GM21381 (cell line): ENCODE measurements around the gene NAA40.
"Not testable (repeated sequence)": the region's sequence is repeated elsewhere in the genome, so short reads cannot be mapped to it uniquely, and the experiment has no call there.

ENCODE experiments used
- ATAC-seq: cut with Tn5 transposase; IDR thresholded peaks from one replicate; pipeline ENCODE4 v1.9.1; 2021; ENCODE audit warnings: mild to moderate bottlenecking, moderate library complexity; ENCODE audit not compliant: unreplicated experiment

Gene NAA40

DNA sequence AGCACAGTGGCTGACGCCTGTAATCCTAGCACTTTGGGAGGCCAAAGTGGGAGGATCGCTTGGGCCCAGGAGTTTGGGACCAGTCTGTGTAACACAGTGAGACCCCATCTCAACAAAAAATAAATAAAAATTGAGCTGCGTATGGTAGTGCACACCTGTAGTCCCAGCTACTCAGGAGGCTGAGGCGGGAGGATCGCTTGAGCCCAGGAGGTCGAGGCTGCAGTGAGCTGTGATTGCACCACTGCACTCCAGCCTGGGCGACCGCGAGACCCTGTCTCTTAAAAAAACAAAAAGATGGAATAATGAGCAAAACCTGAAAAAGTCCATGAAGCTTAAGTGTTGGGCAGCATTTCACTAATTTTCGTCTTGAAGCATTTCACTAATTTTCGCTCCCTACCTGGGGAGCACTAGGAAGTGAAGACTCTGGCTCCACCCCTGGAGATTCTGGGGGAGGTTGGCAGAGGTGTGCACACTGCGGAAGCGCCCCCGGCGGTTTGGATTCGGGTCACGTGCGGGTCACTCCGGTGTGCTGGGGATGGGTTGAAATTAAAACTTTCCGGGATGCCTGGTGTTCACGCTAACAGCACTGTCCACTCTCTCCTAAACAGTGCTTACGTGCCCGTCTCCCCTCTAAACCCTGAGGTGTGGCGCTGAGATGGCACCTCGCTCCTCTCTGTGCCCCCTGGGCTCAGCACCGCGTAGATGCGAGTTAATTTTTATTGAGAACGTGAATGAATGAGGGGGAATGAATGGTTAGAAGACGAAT, 906 bp upstream of the NAA40 start:
- peak; percentile 5 for ATAC-seq

DNA sequence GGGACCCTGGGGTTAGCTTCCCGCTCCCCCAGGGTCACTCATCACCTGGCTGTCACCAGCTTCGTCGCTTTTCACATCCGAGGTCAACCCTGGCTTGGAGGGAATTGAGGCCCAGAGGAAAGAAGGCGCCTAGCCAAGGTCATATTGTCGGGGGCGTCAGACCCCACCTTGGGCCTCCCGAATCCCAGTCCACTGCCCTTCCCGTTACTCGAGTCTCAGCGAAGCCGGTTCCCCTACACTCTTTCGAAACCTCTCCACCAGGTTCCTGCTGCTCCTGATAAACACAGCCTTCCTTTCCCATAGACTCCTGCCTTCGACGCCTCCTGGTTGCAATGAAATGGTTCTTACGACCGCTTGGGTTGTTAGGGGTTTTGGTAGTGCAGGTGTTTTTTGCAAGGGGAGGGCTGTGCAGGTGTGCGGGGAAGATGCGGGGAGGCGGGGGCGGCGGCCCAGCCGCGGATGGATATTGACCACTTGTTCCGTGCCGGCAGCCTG, 642 bp downstream of the NAA40 start:
- ATAC-seq, result no peak

DNA sequence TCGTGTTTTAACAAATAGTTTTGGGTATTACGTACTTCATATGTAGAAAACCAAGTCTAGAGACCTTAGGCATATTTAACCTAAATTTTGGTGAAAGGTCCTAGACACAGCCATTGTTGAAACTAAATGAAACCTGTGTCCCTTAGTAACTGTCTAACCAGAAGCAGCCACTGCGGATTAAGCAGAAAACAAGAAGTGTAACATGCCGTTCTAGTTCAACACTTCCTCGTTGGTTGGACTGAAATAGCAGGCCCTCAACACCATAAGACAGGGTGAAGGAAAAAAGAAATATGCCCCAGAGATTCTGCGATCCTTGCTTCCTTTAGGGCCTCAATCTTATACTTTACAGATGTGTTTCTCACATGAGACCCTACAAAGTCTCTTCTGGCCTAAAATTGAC, 2.0 kb downstream of the NAA40 start:
- no peak for ATAC-seq

DNA sequence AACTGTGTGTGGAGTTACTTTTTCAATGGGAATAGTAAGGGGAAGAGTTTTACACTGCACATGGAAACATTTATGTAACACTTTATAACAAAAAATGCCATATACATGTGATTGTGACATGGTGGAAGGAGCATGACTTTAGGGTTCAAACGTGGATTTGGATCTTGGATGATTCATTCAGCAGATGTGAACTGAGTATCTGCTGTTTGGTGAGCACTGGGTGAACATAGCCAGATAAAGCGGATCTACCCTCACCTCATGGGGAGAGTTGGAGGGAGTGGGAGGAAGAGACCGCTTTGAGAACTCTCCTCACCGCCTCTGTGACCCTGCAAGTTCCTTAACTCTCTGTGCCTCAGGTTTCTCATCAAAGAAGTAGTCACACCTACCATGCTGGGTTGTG, 3.1 kb downstream of the NAA40 start:
- no peak for ATAC-seq

DNA sequence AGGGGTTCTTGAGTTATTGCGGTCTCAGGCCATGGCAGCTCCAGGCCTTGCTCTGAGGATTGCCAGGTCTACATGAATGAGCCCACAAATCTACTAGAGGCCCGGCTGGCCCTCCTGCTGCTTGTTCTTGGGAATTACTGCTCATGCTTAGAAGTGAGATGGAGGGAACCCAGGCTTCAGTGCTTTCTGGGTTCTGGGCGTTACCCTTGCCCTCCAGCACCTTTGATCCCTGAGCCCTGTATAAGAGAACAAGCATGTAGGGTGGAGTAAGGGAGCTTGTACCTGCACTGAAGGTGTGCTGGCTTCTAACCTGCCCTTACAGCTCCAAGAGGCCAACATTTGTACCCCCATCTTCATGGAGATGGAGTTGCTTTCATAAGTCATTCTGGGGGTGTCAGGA, 4.0 kb downstream of the NAA40 start:
- no peak for ATAC-seq

DNA sequence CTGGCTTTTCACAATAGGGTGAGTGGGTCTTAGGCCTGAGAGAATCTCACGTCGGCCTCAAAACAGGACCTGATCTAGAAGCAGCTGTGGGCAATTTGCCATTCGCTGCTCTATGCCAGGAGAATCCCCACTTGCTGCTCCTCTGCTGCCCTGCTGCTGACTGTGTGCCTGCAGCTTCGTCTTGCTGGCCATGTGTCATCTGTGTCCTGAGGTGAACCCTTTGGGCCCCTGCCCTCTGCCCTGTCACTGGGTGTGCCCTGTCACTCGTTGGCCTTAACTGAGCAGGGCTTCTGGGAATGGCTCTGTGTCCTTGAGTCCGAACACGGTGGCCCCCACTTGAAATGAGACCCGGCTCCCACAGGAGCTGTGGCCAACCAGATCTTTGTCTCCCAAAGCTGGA, 6.2 kb downstream of the NAA40 start:
- no peak for ATAC-seq

DNA sequence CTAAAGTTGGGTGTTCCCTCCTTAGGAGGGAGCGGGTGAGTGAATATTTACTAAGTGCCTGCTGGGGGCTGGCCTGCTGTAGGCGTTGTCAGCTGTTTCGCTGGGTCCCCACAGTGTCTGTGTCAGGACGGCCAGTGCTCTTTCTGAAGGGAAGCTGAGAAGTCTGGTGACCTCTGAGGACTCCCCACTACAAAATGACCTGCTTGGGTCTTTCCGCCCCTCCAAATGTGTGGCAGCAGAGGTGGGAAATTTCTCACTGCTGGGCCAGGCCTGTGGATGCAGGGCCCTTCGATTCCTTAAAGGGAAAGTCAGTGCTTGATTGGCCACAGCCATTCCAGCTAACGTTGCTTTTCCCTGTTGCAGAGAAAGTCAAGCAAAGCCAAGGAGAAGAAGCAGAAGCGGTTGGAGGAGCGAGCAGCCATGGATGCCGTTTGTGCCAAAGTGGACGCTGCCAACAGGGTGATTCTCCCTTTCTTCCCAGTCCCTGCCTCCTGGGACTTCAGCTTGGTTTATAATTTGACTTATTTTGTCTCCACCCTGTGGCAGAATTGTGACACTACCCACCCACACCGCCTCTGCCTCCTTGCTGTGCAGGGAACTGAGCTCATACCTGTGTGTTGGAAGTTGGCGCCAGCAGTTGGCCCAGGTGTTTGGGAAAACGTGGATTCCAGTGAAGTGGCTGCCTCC, 6.8 kb downstream of the NAA40 start:
- ATAC-seq, result no peak

DNA sequence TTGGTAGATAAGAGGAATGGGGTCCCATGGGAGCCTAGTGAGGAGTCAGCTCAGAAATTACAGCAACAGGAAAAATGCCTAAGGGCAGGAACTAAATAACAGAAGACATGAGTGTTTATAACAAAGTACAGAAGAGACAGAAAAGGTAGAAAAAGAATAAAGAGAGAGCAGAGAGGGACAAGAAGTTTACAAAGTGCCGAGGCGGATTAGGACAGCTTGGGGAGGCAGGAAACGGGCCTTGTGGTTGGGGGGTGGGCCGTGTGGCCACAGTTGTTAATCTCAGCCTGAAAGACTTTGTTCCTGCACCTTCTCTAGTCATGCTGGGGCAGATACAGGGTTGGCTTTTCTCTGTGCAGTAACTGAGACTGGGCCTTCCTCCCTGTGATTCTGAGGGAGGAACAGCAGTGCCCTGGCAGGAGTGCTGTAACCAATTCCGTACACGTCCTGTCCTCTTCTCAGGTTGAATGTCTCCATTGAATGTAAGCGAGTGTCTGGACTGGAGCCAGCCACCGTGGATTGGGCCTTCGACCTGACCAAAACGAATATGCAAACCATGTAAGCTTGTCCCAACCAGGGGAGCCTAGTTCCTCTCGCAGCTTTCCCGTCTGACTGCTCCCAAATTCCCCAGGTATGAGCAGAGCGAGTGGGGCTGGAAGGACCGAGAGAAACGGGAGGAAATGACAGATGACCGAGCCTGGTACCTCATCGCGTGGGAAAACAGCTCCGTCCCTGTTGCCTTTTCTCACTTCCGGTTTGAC, 13.2 kb downstream of the NAA40 start:
- ATAC-seq, result no peak

DNA sequence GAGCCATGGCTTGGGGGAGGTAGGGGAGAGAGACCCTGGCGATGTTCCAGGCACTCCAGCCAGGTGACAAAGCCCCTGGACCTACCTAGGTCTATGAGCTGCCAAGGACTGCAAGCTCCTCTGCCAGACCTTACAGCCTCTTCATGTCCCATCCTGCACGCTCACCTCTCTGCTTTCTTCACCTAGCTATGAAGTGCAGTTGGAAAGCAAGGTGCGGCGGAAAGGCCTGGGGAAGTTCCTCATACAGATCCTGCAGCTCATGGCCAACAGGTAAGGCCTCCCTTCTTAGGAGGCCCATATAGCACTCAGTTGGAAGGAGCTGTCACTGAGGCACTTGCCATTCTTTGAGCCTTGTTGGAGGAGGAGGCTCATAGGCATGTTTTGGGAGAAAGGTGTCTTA, 13.8 kb downstream of the NAA40 start:
- ATAC-seq, result no peak

DNA sequence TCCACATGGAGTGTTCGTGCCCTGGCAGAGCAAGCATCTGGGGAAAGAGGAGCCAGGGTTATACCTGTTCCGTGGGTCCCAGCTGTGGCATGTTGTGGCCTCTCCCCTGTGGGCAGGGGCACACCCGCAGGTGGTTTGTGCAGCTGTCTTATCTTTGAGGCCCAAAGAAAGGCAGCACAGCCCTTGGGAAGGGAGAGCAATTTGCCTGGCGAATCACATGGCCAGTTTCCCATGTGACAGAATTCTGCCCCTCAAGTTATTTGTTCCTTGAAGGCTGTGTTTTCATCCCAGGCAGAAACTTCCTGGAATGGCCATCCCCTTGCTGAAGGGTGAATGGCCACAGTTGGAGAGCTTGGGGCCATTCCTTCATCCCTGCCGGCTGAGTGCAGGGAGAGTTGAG, 19.2 kb downstream of the NAA40 start:
- no peak for ATAC-seq

DNA sequence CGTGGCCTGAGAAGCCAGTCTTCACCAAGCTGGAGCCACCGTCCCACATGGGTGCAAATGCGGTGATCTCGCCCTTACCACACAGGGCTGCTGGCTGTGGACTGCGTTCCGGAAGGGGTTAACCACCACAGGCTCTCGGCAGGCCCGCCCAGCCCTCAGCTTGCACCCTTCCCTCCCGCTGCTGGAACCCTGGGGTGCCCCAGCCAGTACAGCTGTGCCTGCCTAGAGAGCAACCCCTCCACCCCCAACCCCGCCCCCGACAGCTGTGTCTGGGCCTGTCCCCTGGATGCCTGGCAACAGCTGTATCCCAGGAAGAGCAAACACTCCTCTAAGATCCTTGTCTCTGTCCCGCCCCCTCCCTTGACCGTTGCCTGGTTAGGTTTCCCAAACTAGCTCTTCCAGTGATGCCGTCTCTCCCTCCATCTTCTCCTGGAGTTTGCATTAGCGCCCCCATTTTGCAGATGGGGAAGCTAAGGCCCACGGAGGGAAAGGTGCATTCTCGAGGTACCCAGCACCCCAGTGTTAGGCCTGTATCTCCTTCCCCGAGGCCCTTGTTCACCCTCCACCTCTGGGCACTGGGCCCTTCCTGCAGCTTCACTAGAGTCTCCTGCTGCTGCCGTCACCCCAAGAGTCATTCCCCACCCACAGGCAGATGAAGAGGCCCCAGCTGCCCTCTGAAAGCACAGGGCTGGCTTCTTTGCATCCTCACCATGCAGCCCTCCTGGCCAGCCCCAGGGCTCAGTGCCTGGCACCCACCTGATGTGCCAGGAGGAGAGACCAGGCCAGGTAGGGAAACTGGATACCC, 23.0 kb downstream of the NAA40 start:
- no peak for ATAC-seq

DNA sequence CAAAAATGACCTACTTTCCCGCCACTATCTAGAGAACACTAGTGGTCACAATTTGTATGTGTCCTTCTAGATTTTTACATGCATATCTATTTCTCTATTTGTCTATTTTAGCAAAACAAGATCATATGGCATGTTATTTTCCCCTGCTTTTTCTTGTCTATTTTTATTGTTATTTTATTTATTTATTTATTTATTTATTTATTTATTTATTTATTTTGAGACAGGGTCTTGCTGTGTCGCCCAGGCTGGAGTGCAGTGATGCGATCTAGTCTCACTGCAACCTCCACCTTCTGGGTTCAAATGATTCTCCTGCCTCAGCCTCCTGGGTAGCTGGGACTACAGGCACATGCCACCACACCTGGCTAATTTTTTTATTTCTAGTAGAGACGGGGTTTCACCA, 25.1 kb downstream of the NAA40 start:
- ATAC-seq, result not testable (repeated sequence)

DNA sequence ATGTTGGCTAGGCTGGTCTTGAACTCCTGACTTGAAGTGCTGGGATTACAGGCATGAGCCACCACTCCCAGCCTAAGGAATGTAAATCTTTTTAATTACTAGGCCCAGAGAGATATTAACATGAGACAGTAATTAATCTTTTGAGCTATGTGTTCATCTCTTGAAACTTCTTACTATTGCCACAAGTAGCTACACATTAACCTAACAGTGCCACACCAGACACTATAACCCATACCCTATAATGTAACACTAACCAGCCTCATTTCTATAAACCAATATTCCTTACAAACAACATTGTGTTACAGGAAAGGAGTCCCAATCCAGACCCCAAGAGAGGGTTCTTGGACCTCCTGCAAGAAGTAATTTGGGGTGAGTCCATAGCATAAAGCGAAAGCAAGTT, 27.6 kb downstream of the NAA40 start:
- ATAC-seq, result no peak

DNA sequence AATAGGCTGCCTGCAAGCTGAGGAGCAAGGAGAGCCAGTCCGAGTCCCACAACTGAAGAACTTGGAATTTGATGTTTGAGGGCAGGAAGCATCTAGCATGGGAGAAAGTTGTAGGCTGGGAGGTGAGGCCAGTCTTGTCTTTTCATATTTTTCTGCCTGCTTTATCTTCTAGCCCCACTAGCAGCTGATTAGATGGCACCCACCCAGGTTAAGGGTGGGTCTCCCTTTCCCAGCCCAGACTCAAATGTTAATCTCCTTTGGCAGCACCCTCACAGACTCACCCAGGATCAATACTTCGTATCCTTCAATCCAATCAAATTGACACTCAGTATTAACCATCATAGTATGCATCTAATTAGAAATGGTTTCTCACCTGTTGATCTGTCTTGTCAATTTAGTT, 30.7 kb downstream of the NAA40 start:
- ATAC-seq, result no peak

DNA sequence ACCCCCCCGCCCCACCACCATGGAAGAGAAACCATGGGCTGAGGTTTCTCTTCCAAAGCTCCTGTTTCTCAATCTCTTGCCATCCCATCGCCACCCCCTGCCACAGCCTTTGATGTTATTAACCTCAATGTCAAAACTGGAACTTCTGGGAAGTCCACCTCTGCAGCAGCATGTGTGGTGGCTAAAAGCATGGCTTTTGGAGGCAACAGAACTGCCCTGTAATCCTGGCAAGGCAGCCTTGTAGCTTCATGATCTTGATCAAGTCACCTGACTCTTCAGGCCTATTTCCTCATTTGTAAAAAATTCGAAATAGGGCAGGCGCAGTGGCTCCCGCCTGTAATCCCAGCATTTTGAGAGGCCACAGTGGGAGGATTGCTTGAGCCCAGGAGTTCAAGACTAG, 32.1 kb downstream of the NAA40 start:
- no peak for ATAC-seq

DNA sequence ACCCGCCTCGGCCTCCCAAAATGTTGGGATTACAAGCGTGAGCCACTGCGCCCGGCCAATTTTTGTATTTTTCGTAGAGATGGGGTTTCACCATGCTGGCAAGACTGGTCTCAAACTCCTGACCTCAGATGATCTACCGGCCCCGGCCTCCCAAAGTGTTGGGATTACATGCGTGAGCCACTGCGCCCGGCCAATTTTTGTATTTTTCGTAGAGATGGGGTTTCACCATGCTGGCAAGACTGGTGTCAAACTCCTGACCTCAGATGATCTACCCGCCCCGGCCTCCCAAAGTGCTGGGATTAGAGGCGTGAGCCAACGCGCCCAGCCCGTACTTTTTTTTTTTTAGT, 35.1 kb downstream of the NAA40 start:
- ATAC-seq, result not testable (repeated sequence)

DNA sequence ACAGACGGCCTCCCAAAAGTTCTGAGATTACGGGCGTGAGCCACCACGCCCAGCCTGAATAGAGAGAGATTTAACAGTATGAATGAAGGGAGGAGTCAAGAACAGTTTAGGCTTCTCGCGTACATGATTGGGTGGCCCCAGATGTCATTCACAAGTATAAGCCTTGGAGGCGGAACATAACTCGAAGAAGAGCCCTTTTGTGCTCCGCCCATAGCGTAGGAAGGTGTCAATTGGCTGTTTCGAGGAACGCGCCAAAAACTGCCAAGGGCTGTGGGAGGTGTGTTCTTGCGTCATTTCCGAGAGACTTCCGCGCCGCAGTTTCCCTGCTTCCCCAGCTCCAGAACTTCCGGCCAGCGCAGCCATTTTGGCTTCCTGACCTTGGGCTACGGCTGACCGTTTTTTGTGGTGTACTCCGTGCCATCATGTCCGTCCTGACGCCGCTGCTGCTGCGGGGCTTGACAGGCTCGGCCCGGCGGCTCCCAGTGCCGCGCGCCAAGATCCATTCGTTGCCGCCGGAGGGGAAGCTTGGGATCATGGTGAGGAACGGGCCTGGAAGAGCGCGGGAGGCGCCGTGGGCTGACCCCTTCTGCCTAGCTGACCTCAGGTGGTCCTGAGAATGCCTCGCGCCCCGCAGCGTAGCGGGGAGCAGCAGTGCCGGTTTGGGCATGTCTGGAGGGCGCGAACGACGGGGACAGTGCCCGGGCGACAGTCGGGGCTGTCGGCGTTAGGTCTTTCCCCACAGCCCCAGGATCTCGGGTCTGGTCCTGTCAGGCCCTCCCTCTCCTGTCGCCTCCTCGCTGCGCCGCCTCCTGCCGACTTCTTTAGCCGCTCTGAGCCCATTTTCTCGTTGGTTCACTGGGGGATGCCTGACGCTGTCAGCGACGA, 35.7 kb downstream of the NAA40 start, which contains the start of gene COX8A:
Gene COX8A, plus strand, starts transcription at position 362 of the 885 bp plus-strand sequence. Its CDS starts 61 bp downstream, at position 423.
- ATAC-seq, result peak; percentile 95

DNA sequence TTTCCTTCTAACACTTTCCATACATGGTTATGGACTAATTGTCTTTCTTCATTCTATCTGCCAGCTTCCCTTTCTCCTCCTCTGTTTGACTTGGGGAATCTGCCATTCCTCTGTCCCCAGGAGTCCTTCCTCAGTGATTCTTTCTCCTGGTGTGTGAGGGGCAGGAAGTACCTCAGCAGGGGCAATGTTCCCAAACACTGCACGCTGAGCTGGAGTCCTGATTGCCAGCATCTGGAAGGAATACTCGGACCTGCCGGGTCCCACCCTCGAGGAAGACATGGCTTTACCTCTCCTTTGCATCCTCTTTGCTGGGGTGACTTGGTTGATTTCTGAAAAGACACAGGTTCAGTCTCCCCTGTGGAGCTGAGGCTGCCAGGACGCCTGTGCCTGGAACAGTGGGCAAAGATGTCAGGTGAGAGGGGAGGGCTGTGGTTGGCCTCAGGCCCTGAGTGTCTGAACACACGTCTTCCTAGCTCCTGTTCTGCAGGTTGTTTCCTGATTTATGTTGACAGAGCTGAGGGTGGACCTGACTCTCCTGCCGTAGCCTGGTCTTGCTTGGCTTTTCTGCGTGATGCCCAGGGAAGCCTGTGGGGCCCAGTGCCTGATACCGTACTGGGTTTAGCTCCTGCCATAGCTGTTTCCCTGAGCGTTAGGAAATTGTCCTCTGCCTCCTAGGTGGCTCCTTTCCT, 39.9 kb downstream of the NAA40 start:
- ATAC-seq, result no peak

DNA sequence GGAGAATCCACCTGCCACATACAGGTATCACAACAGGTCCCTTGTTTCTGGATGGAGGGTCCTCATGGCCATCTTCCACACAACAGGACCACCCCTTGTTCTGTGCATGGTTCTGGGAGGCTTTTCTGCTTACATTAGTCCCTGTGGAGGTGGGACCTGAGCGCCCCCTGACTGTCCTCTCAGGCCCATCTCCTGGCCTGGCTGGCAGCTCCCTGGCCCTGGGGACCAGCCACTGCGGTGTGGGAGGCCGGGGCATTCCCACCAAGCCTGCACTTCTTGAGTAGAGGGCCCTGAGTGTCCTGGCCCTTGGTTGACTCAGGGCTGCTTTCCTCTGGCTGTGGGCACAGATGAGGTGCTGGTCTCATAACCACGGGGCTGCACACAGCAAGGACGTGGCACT, 40.6 kb downstream of the NAA40 start:
- ATAC-seq, result no peak
